PC-9 (cell line): Measurements from ENCODE around the gene CD200R1L. TPM values are rescaled to one million over a fixed set of nuclear protein-coding genes. Genes with fewer than 3 reads are reported as not detected.

Source experiments
- BruUV-seq: library from RNA; stranded (reverse); fragments of 400-500 nt; replicated peaks from 2 replicates; lab custom pipeline; 2021; lab: Mats Ljungman, UMichigan
- CTCF ChIA-PET: fragments of 300-600 bp; sonication (Branson Sonifier 250); formaldehyde crosslinking; loops from one replicate; lab custom pipeline; 2022; ENCODE audit warnings: antibody characterized with exemption; lab: Charles Lee
- POLR2A ChIA-PET: fragments of 300-600 bp; sonication (Branson Sonifier 250); formaldehyde crosslinking; loops from one replicate; lab custom pipeline; 2022; ENCODE audit warnings: antibody characterized with exemption; ENCODE audit not compliant: unreplicated experiment; lab: Charles Lee
- DNase-seq, 2 experiments: peaks; one replicate each; pipeline versions ENCODE4 v3.0.0 to v3.0.0-alpha.2; 2015 to 2022; ENCODE audit warnings: mixed read lengths in 1 of 2
- H2AFZ ChIP-seq: fragments of 200-600 bp; sonication (generic); 2 replicates; pipeline ENCODE4 v1.8.1; 2017; ENCODE audit warnings: antibody characterized with exemption
- H3F3A ChIP-seq: fragments of 200-600 bp; sonication (generic); 2 replicates; pipeline ENCODE4 v1.8.1; 2017; ENCODE audit warnings: antibody characterized with exemption, mild to moderate bottlenecking, low read depth; ENCODE audit not compliant: insufficient read depth
- H3K27ac ChIP-seq: fragments of 200-600 bp; sonication (generic); 2 replicates; pipeline ENCODE4 v1.6.1; 2016; ENCODE audit warnings: mixed run types
- H3K27me3 ChIP-seq: fragments of 200-600 bp; sonication (generic); 2 replicates; pipeline ENCODE4 v1.6.1; 2016; ENCODE audit warnings: low read depth, mixed run types; ENCODE audit not compliant: insufficient read depth
- H3K36me3 ChIP-seq: fragments of 200-600 bp; sonication (generic); 2 replicates; pipeline ENCODE4 v1.6.1; 2016; ENCODE audit warnings: low read depth, mixed run types
- H3K4me1 ChIP-seq: fragments of 200-600 bp; sonication (generic); replicated peaks from 2 replicates; pipeline ENCODE4 v1.6.1; 2016; ENCODE audit warnings: mixed run types; ENCODE audit not compliant: insufficient read depth
- H3K4me2 ChIP-seq: fragments of 200-600 bp; sonication (generic); 2 replicates; pipeline ENCODE4 v1.6.1; 2017; ENCODE audit warnings: mixed run types
- H3K4me3 ChIP-seq: fragments of 200-600 bp; sonication (generic); 2 replicates; pipeline ENCODE4 v1.6.1; 2016; ENCODE audit warnings: mixed run types
- H3K79me2 ChIP-seq: fragments of 200-600 bp; sonication (generic); 2 replicates; pipeline ENCODE4 v1.6.1; 2017; ENCODE audit warnings: low read depth, mixed run types
- H3K9me2 ChIP-seq: fragments of 200-600 bp; sonication (generic); 2 replicates; pipeline ENCODE4 v1.8.1; 2017; ENCODE audit warnings: mild to moderate bottlenecking; ENCODE audit not compliant: insufficient read depth
- H3K9me3 ChIP-seq: fragments of 200-600 bp; sonication (generic); 2 replicates; pipeline ENCODE4 v1.8.1; 2016; ENCODE audit warnings: low read depth; ENCODE audit not compliant: insufficient read depth
- H4K20me1 ChIP-seq: fragments of 200-600 bp; sonication (generic); 2 replicates; pipeline ENCODE4 v1.8.1; 2017; ENCODE audit not compliant: insufficient read depth
- CTCF ChIP-seq: fragments of 200-600 bp; sonication (generic); conservative IDR thresholded peaks from 2 replicates; pipeline ENCODE4 v1.6.1; 2017; ENCODE audit warnings: mixed run types, antibody characterized with exemption, mild to moderate bottlenecking, moderate library complexity
- EZH2 ChIP-seq: fragments of 200-600 bp; sonication (generic); IDR thresholded peaks from 2 replicates; pipeline ENCODE4 v1.8.0; 2017; ENCODE audit warnings: antibody characterized with exemption, low read depth
- intact Hi-C: fragments of 100-400 bp; cut with micrococcal nuclease; formaldehyde crosslinking; loops from one replicate; pipeline ENCODE4 v1.10.0; 2022; ENCODE audit not compliant: unreplicated experiment
- total RNA-seq: library from RNA; stranded (reverse); gene quantifications from 2 replicates; pipeline ENCODE4 v1.2.3, GENCODE V29; 2021

Gene CD200R1L
- total RNA-seq, 1 experiment from 2014 or later = 0.37 TPM

- Histone ChIP-seq H3K9me3 (no peaks in the 10 kb centered on the region; the same call in 1 of the 2 replicates), H4K20me1 (no peaks in the 10 kb centered on the region), H3K4me2 (no peak overlapping the region), H3K9me2 (no peaks in the 10 kb centered on the region), H2AFZ (no peak overlapping the region), H3K27ac (no peak overlapping the region), H3K4me3 (no peak overlapping the region), H3K36me3 (no peaks in the 10 kb centered on the region), H3F3A (no peaks in the 10 kb centered on the region), H3K79me2 (no peaks in the 10 kb centered on the region), H3K27me3 (no peaks in the 10 kb centered on the region), H3K4me1 (peaks cover 16% of the 10 kb centered on the region)
- no peak for TF ChIP-seq EZH2
- no peak for TF ChIP-seq CTCF
- no peak for DNase-seq
- intact Hi-C loops = loop anchor here (5.0 kb wide), 1 partner anchor 698 kb away; no protein-coding TSS in a partner anchor
- no TSS peak for BruUV-seq
- ChIA-PET POLR2A (no interaction called here), CTCF (no interaction called here)
Observed at GRCh38 chr3:112810561-112810960, 36.1 kb downstream of the CD200R1L start.

DNA sequence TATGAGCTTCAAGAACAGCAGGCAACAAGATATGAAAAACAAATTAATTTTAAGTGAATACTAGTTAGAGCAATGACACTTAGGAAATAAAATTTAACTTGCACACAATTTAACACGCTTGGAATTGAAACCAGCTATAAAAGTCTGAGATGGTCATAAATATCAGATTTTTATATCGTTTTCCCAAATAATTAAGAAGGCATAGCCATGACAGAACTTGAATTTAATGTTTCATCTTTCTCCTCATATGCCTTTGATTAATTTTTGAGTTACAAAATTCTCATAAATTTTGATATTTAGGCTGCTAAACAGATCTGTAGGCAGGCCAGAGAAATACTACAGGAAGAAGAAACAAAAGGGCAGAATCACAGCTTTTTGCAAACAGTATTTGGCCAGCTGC lies 38.5 kb downstream of the CD200R1L start:
- H3K9me2 ChIP-seq = no peaks in the 10 kb centered on the region
- H3K27me3 ChIP-seq = no peaks in the 10 kb centered on the region
- POLR2A ChIA-PET = no interaction called here
- H3F3A ChIP-seq = no peaks in the 10 kb centered on the region
- H3K36me3 ChIP-seq = no peaks in the 10 kb centered on the region
- TF ChIP-seq CTCF = no peak
- TF ChIP-seq EZH2 = no peak
- H2AFZ ChIP-seq = no peak overlapping the region
- no peak overlapping the region for H3K27ac ChIP-seq
- peaks cover 3% of the 10 kb centered on the region for H3K4me1 ChIP-seq
- H3K4me3 ChIP-seq = no peak overlapping the region
- no peak overlapping the region for H3K4me2 ChIP-seq
- H3K79me2 ChIP-seq = no peaks in the 10 kb centered on the region
- peaks cover 5% of the 10 kb centered on the region; the same call in 1 of the 2 replicates for H3K9me3 ChIP-seq
- no peaks in the 10 kb centered on the region for H4K20me1 ChIP-seq
- no TSS peak for BruUV-seq
- no peak for DNase-seq
- intact Hi-C loops = no loop called here
- CTCF ChIA-PET = interaction anchor here (0.6 to 1.0 kb wide), 2 partner anchors 74 to 166 kb away, joined by 3 read pairs; no protein-coding TSS in a partner anchor

DNA sequence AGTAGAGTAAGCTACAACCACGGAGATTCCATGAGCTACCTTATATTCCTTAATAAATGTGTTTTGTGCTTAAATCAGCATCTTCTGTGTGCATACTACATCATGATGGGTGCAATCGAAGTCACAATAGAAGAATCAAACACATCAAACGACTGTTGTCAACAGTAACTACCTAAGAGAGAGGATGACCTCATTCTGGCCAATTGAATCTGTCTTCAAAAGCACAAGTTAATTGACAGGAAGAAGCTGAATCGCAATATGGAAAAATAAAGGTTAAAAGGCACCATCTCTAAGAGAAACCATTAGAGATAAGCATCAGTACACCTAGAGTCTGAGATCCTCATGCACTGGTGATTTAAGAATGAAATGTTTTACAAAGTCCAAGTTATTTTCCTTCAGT lies 39.0 kb downstream of the CD200R1L start:
- TF ChIP-seq EZH2 (no peak), CTCF (no peak)
- H2AFZ ChIP-seq = no peak overlapping the region
- H3K9me3 ChIP-seq = peaks cover 5% of the 10 kb centered on the region; the same call in 1 of the 2 replicates
- ChIA-PET CTCF (interaction anchor here (0.6 to 1.0 kb wide), 3 partner anchors 40 to 166 kb away, joined by 3 to 5 read pairs (median 3); no protein-coding TSS in a partner anchor), POLR2A (no interaction called here)
- BruUV-seq = no TSS peak
- no peaks in the 10 kb centered on the region for H3K27me3 ChIP-seq
- no peak overlapping the region for H3K4me2 ChIP-seq
- intact Hi-C loops = no loop called here
- H3K27ac ChIP-seq = no peak overlapping the region
- H3K4me3 ChIP-seq = no peak overlapping the region
- no peaks in the 10 kb centered on the region for H3K9me2 ChIP-seq
- H4K20me1 ChIP-seq = no peaks in the 10 kb centered on the region
- DNase-seq = no peak
- no peaks in the 10 kb centered on the region for H3F3A ChIP-seq
- H3K4me1 ChIP-seq = peaks cover 6% of the 10 kb centered on the region
- H3K36me3 ChIP-seq = no peaks in the 10 kb centered on the region
- no peaks in the 10 kb centered on the region for H3K79me2 ChIP-seq
